HepG2 (cell line): ENCODE data around the gene NGRN. TPM values are rescaled to one million over a fixed set of nuclear protein-coding genes. Genes with fewer than 3 reads are reported as not detected.

Experiments used
- BATF2 ChIP-seq: sonication (generic); formaldehyde crosslinking; IDR thresholded peaks from 2 replicates; pipeline ENCODE4 v1.8.0; 2022; ENCODE audit warnings: mild to moderate bottlenecking, missing genetic modification reagents, moderate library complexity
- CBX2 ChIP-seq, 2 experiments: fragments of 200-600 bp in 1 of 2; sonication (generic); formaldehyde crosslinking in 1 of 2; IDR thresholded peaks; 2 replicates each; pipeline versions ENCODE4 v1.7.0 to v1.8.1; 2018 to 2022; ENCODE audit warnings: low read depth in 2 of 2, low read length in 1 of 2, mild to moderate bottlenecking in 1 of 2, missing genetic modification reagents in 1 of 2
- CCAR2 ChIP-seq: fragments of 200-400 bp; formaldehyde crosslinking; optimal IDR thresholded peaks from 2 replicates; pipeline ENCODE3; 2018; ENCODE audit warnings: low read depth, mild to moderate bottlenecking, low read length, moderate library complexity
- ETV6 ChIP-seq: sonication (generic); formaldehyde crosslinking; conservative IDR thresholded peaks from 2 replicates; pipeline ENCODE4 v1.4.0; 2020; ENCODE audit warnings: missing genetic modification reagents
- IKZF1 ChIP-seq: fragments of 450-650 bp; IDR thresholded peaks from 2 replicates; pipeline ENCODE4 v1.7.1; 2016
- KDM5B ChIP-seq: sonication (generic); formaldehyde crosslinking; IDR thresholded peaks from 2 replicates; pipeline ENCODE4 v1.4.0; 2020; ENCODE audit warnings: missing genetic modification reagents, mild to moderate bottlenecking, borderline replicate concordance
- KIAA2018 ChIP-seq: sonication (generic); formaldehyde crosslinking; IDR thresholded peaks from 2 replicates; pipeline ENCODE4 v1.5.0; 2020; ENCODE audit warnings: mild to moderate bottlenecking, missing genetic modification reagents, borderline replicate concordance
- TMF1 ChIP-seq: sonication (generic); formaldehyde crosslinking; IDR thresholded peaks from 2 replicates; pipeline ENCODE4 v1.8.1; 2022; ENCODE audit warnings: low read depth, missing genetic modification reagents
- YEATS2 ChIP-seq: sonication (generic); formaldehyde crosslinking; IDR thresholded peaks from 2 replicates; pipeline ENCODE4 v1.4.0; 2020; ENCODE audit warnings: missing genetic modification reagents, borderline replicate concordance
- ZC3H4 ChIP-seq: sonication (generic); formaldehyde crosslinking; IDR thresholded peaks from 2 replicates; pipeline ENCODE4 v1.4.0; 2020; ENCODE audit warnings: missing genetic modification reagents, borderline replicate concordance
- ZGPAT ChIP-seq: IDR thresholded peaks from 2 replicates; pipeline ENCODE4 v1.6.1; 2016; ENCODE audit warnings: mild to moderate bottlenecking
- ZNF335 ChIP-seq: sonication (generic); formaldehyde crosslinking; IDR thresholded peaks from 2 replicates; pipeline ENCODE4 v1.4.0; 2020; ENCODE audit warnings: missing genetic modification reagents
- ZNF432 ChIP-seq: sonication (generic); formaldehyde crosslinking; IDR thresholded peaks from 2 replicates; pipeline ENCODE4 v1.5.0; 2020; ENCODE audit warnings: missing genetic modification reagents, mild to moderate bottlenecking, borderline replicate concordance
- ZNF543 ChIP-seq: sonication (generic); formaldehyde crosslinking; IDR thresholded peaks from 2 replicates; pipeline ENCODE4 v1.4.0; 2020; ENCODE audit warnings: mild to moderate bottlenecking, missing genetic modification reagents
- ZNF678 ChIP-seq: sonication (generic); formaldehyde crosslinking; IDR thresholded peaks from 2 replicates; pipeline ENCODE4 v1.4.0; 2020; ENCODE audit warnings: mild to moderate bottlenecking, missing genetic modification reagents
- ZNF784 ChIP-seq: sonication (generic); formaldehyde crosslinking; IDR thresholded peaks from 2 replicates; pipeline ENCODE4 v1.5.1; 2020; ENCODE audit warnings: missing genetic modification reagents, mild to moderate bottlenecking, borderline replicate concordance
- polyA plus RNA-seq, 8 experiments: library from polyadenylated mRNA; depleted of rRNA in 3 of 8; stranded (reverse) in 7 of 8; unstranded in 1 of 8; fragments of >200 nt; fragmentation: Illumina TruSeq in 4 of 8; extraction: Trizol in 4 of 8; gene quantifications; 2 replicates each; pipeline versions ENCODE4 v1.2.1 to v1.2.3, GENCODE V29; 2011 to 2016; ENCODE audit warnings: low read depth in 4 of 8, missing spikeins in 1 of 8, mixed read lengths in 1 of 8; ENCODE audit not compliant: insufficient read depth in 1 of 8
- total RNA-seq, 5 experiments: library from RNA; depleted of rRNA; stranded (reverse); fragments of >200 nt; fragmentation: Illumina TruSeq; extraction: Trizol; gene quantifications; 2 replicates each; pipeline ENCODE4 v1.2.3, GENCODE V29; 2016; ENCODE audit warnings: low read depth in 1 of 5

NGRN gene
- total and polyA plus RNA-seq, 2 of the 13 experiments (the other 11 are each of a cell fraction or from before 2014, with no cell fraction given): 39.8 to 63.7 TPM

GRCh38 chr15:90265271-90266060 is at the start of gene NGRN (continued):
- TF ChIP-seq KIAA2018: peak; percentile 65; the same call in 1 of the 2 replicates
- TF ChIP-seq ZC3H4 (CRISPR knock-in tag): no peak
- no peak for TF ChIP-seq CCAR2
- no peak for TF ChIP-seq IKZF1
- TF ChIP-seq YEATS2 (CRISPR knock-in tag): peak; percentile 84; the same call in 1 of the 2 replicates
- 0 out of 2 replicates have a peak, but pooled peaks have one; percentile 77 for TF ChIP-seq ZGPAT
- peak; percentile 40; the same call in 1 of the 2 replicates for TF ChIP-seq ZNF335 (CRISPR knock-in tag)
- TF ChIP-seq ZNF543: peak; percentile 87
- no peak for TF ChIP-seq ZNF432
- no peak for TF ChIP-seq CBX2 (IDR thresholded peaks at IDR 0.05; ENCODE audit: low read depth, low read length)
- no peak for TF ChIP-seq CBX2 (CRISPR knock-in tag; IDR thresholded peaks at IDR 0.05; ENCODE audit: low read depth)
- no peak for TF ChIP-seq ZNF678
- peak; percentile 94 for TF ChIP-seq TMF1 (CRISPR knock-in tag)
- peak; percentile 89; the same call in 1 of the 2 replicates for TF ChIP-seq KDM5B (CRISPR knock-in tag)
- TF ChIP-seq ZNF784 (CRISPR knock-in tag): peak; percentile 90
- TF ChIP-seq BATF2: peak; percentile 77; the same call in 1 of the 2 replicates
- TF ChIP-seq ETV6 (CRISPR knock-in tag): 0 out of 2 replicates have a peak, but pooled peaks have one; percentile 70
